SU-DHL-6 (cell line): ENCODE measurements around the gene BRD9.

Experiments
- EZH2phosphoT487 ChIP-seq: fragments of 200-600 bp; sonication (generic), shearing (Covaris generic); conservative IDR thresholded peaks from 2 replicates; pipeline ENCODE4 v1.6.1; 2018; ENCODE audit warnings: mild to moderate bottlenecking, antibody characterized with exemption, low read length, moderate library complexity, mixed read lengths
- TF ChIP-seq, protein P1 (sequence below): fragments of 200-600 bp; sonication (generic); IDR thresholded peaks from one replicate; pipeline ENCODE4 v1.5.1; 2017; ENCODE audit warnings: antibody characterized with exemption, mild to moderate bottlenecking, low read length, moderate library complexity; ENCODE audit not compliant: insufficient read depth, poor library complexity, severe bottlenecking

DNA sequence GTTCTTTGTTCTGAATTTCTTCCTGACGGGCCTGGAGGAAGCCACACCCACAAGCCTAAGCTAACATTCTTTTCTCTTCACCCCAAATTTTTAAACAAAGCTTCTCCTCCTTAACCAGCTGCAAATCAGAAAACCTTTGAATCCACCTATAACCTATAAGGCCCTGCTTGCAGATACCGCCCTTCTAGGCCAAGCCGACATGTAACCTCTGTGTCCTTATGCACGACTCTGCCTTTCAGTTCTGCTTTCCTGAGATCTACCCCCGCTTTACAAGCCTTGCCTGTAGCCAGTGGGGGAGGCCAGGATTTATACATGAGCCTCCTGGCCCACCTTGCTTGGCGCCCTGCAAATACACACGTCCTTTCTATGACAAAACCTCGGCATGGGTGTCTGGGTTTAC lies 19.3 kb downstream of the BRD9 start:
- TF ChIP-seq, protein P1, sequence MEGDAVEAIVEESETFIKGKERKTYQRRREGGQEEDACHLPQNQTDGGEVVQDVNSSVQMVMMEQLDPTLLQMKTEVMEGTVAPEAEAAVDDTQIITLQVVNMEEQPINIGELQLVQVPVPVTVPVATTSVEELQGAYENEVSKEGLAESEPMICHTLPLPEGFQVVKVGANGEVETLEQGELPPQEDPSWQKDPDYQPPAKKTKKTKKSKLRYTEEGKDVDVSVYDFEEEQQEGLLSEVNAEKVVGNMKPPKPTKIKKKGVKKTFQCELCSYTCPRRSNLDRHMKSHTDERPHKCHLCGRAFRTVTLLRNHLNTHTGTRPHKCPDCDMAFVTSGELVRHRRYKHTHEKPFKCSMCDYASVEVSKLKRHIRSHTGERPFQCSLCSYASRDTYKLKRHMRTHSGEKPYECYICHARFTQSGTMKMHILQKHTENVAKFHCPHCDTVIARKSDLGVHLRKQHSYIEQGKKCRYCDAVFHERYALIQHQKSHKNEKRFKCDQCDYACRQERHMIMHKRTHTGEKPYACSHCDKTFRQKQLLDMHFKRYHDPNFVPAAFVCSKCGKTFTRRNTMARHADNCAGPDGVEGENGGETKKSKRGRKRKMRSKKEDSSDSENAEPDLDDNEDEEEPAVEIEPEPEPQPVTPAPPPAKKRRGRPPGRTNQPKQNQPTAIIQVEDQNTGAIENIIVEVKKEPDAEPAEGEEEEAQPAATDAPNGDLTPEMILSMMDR: no peak
- no peak for TF ChIP-seq EZH2phosphoT487
